ENCODE measurements around the gene FAM50B. TPM values are rescaled to one million over a fixed set of nuclear protein-coding genes. Genes with fewer than 3 reads are reported as not detected.

The FAM50B gene
- total RNA-seq, 1 experiment from 2014 or later, result 3.3 TPM

DNA sequence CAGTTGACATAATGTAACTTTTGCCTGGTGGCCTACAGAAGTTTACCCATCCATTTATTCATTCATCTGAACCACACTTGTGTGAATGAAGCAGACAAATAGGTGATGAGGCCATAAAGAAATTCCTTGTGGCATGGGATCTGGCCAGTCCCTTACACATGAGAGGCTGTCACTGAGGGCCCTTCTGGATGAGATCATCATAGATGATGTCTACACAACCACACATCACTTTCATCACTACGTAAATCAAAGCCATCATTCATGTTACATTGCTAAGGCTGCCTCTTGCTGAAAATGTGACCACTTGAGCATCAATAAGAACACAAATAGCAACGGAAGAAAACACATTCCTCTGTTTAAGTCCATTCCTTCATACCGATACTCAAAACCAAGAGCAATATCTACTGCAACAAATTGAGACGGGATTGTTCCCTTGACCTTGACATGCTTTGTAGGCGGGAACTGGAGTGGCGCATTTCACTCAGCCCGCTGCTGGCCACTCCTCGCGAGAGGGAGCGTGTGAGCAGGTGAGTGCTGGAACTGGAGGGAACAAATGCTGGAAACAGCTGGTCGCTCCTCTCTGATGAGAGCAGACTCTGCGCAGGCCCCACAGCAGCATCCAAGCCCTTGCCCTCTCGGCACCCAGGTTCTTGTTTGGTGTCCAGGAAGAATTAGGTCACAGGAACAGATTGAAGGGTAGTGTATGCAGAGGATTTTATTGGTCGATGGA, 49.3 kb downstream of the FAM50B start:
- Histone ChIP-seq H2BK15ac (ENCODE audit: low read depth, low read length) (no peak overlapping the region), H2AK5ac (ENCODE audit: insufficient read length, low read length) (no peak overlapping the region), H2BK20ac (ENCODE audit: low read depth, low read length, poor library complexity, severe bottlenecking) (no peak overlapping the region), H4K5ac (ENCODE audit: insufficient read length, low read depth, low read length) (no peak overlapping the region), H2AFZ (ENCODE audit: low read length) (no peak overlapping the region), H4K8ac (replicated peaks; ENCODE audit: insufficient read length, low read depth, low read length) (no peak overlapping the region), H4K20me1 (ENCODE audit: control insufficient read depth, insufficient read depth, insufficient read length) (peaks cover 3% of the 10 kb centered on the region), H3K9ac (ENCODE audit: extremely low read depth, insufficient read length, low read length) (no peak overlapping the region), H4K91ac (ENCODE audit: insufficient read length, low read depth, low read length) (no peak overlapping the region), H3K23me2 (ENCODE audit: insufficient read length, low read depth, low read length, poor library complexity, severe bottlenecking) (no peaks in the 10 kb centered on the region), H3K14ac (ENCODE audit: insufficient read depth, low read length) (no peak overlapping the region), H3K79me1 (ENCODE audit: insufficient read depth, low read depth, low read length, poor library complexity, severe bottlenecking) (no peaks in the 10 kb centered on the region), H3K23ac (ENCODE audit: insufficient read length, low read depth, low read length) (no peak overlapping the region), H3K56ac (ENCODE audit: insufficient read length, low read depth, low read length) (no peak overlapping the region), H3K4me1 (ENCODE audit: insufficient read depth, low read length) (peaks cover 11% of the 10 kb centered on the region; the same call in 1 of the 2 replicates), H3K9me3 (ENCODE audit: control insufficient read depth, low read depth, low read length) (no peaks in the 10 kb centered on the region), H2BK120ac (ENCODE audit: low read depth, low read length, poor library complexity, severe bottlenecking) (no peak overlapping the region), H2BK12ac (ENCODE audit: insufficient read length, low read depth, low read length) (no peak overlapping the region), H3K27ac (ENCODE audit: insufficient read length, low read depth, low read length) (no peak overlapping the region), H3K4ac (ENCODE audit: low read depth, low read length) (no peak overlapping the region), H3T11ph (ENCODE audit: low read length) (no peak overlapping the region), H3K27me3 (ENCODE audit: insufficient read depth, low read length) (no peaks in the 10 kb centered on the region), H2BK5ac (ENCODE audit: insufficient read length, low read length) (no peak overlapping the region), H3K79me2 (ENCODE audit: insufficient read depth, low read length) (no peaks in the 10 kb centered on the region), H3K4me2 (ENCODE audit: insufficient read depth, insufficient read length, low read length) (no peak overlapping the region), H3K18ac (ENCODE audit: insufficient read length, low read depth, low read length) (no peak overlapping the region)
- TF ChIP-seq, protein P1, sequence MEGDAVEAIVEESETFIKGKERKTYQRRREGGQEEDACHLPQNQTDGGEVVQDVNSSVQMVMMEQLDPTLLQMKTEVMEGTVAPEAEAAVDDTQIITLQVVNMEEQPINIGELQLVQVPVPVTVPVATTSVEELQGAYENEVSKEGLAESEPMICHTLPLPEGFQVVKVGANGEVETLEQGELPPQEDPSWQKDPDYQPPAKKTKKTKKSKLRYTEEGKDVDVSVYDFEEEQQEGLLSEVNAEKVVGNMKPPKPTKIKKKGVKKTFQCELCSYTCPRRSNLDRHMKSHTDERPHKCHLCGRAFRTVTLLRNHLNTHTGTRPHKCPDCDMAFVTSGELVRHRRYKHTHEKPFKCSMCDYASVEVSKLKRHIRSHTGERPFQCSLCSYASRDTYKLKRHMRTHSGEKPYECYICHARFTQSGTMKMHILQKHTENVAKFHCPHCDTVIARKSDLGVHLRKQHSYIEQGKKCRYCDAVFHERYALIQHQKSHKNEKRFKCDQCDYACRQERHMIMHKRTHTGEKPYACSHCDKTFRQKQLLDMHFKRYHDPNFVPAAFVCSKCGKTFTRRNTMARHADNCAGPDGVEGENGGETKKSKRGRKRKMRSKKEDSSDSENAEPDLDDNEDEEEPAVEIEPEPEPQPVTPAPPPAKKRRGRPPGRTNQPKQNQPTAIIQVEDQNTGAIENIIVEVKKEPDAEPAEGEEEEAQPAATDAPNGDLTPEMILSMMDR (conservative IDR thresholded peaks at IDR 0.05), result no peak
- no peak for DNase-seq
- Mint-ChIP-seq H3K9me3 (peaks cover 0 to 4% of the 10 kb centered on the region in 2 experiments; a peak in 2 of 5 replicates), H3K27me3 (ENCODE audit: low read depth) (peaks cover 14% of the 10 kb centered on the region), H3K4me3 (no peak overlapping the region), H3K4me1 (peaks cover 34% of the 10 kb centered on the region in 2 experiments), H3K36me3 (ENCODE audit: insufficient read depth in 1 of 3, low read depth in 3 of 3) (peaks cover 0 to 3% (median 0%) of the 10 kb centered on the region in 3 experiments; a peak in 1 of 7 replicates), H3K27ac (no peak overlapping the region)
- no CpG with 5 or more reads among the region's 14 CpGs for WGBS (ENCODE audit: extremely low coverage, insufficient read length, low lambda C conversion rate)
